ENCODE measurements around the gene FBXL17.
"Not testable (repeated sequence)": the region's sequence is repeated elsewhere in the genome, so short reads cannot be mapped to it uniquely, and the experiment has no call there.

FBXL17 gene

GRCh38 chr5:108415726-108416125, 33.8 kb upstream of the FBXL17 start:
- no peaks in the 10 kb centered on the region for H3K36me3 ChIP-seq (ENCODE audit: insufficient read depth, low read length)
- DNase-seq (no peak), ATAC-seq (ENCODE audit: insufficient read depth, low read depth) (no peak)
- H3K4me1 ChIP-seq (ENCODE audit: insufficient read depth, low read length): no peaks in the 10 kb centered on the region
- no peak overlapping the region for H3K27ac ChIP-seq (ENCODE audit: low read length)
- TF ChIP-seq CTCF (IDR thresholded peaks at IDR 0.05; ENCODE audit: borderline replicate concordance, extremely low read depth, low read length, poor library complexity, severe bottlenecking) (no peak), EZH2 (IDR thresholded peaks at IDR 0.05; ENCODE audit: borderline replicate concordance, low read depth, low read length, severe bottlenecking) (no peak)
- no peaks in the 10 kb centered on the region for H3K27me3 ChIP-seq (ENCODE audit: insufficient read depth, low read length, poor library complexity)
- no peaks in the 10 kb centered on the region for H3K9me3 ChIP-seq (ENCODE audit: insufficient read depth, low read length, severe bottlenecking)
- no peaks in the 10 kb centered on the region for H4K20me1 ChIP-seq (ENCODE audit: insufficient read depth, low read length)
- H3K4me3 ChIP-seq (ENCODE audit: low read depth in 1 of 2, low read length in 2 of 2): no peak overlapping the region
- no peaks in the 10 kb centered on the region for H3K79me2 ChIP-seq (ENCODE audit: insufficient read depth, low read length)
- H2AFZ ChIP-seq (ENCODE audit: low read depth, low read length): no peak overlapping the region
- no peak overlapping the region for H3K4me2 ChIP-seq (ENCODE audit: insufficient read depth, low read length)
- H3K9ac ChIP-seq (ENCODE audit: low read depth, low read length): no peak overlapping the region

- ATAC-seq (ENCODE audit: insufficient read depth, low read depth) (no peak), DNase-seq (no peak)
- Histone ChIP-seq H3K4me1 (ENCODE audit: insufficient read depth, low read length) (no peaks in the 10 kb centered on the region), H3K4me3 (ENCODE audit: low read depth in 1 of 2, low read length in 2 of 2) (no peak overlapping the region), H2AFZ (ENCODE audit: low read depth, low read length) (no peak overlapping the region), H3K9ac (ENCODE audit: low read depth, low read length) (no peak overlapping the region), H3K4me2 (ENCODE audit: insufficient read depth, low read length) (no peak overlapping the region), H3K9me3 (ENCODE audit: insufficient read depth, low read length, severe bottlenecking) (no peaks in the 10 kb centered on the region), H3K27ac (ENCODE audit: low read length) (no peak overlapping the region), H3K27me3 (ENCODE audit: insufficient read depth, low read length, poor library complexity) (no peaks in the 10 kb centered on the region), H4K20me1 (ENCODE audit: insufficient read depth, low read length) (no peaks in the 10 kb centered on the region), H3K36me3 (ENCODE audit: insufficient read depth, low read length) (no peaks in the 10 kb centered on the region), H3K79me2 (ENCODE audit: insufficient read depth, low read length) (no peaks in the 10 kb centered on the region)
- TF ChIP-seq CTCF (IDR thresholded peaks at IDR 0.05; ENCODE audit: borderline replicate concordance, extremely low read depth, low read length, poor library complexity, severe bottlenecking) (no peak), EZH2 (IDR thresholded peaks at IDR 0.05; ENCODE audit: borderline replicate concordance, low read depth, low read length, severe bottlenecking) (no peak)
Observed at GRCh38 chr5:108409786-108410185, 27.9 kb upstream of the FBXL17 start.

- not testable (repeated sequence) for H3K27me3 ChIP-seq (ENCODE audit: insufficient read depth, low read length, poor library complexity); ATAC-seq (ENCODE audit: insufficient read depth, low read depth); H3K36me3 ChIP-seq (ENCODE audit: insufficient read depth, low read length); DNase-seq; H4K20me1 ChIP-seq (ENCODE audit: insufficient read depth, low read length); H3K27ac ChIP-seq (ENCODE audit: low read length); H2AFZ ChIP-seq (ENCODE audit: low read depth, low read length); H3K4me1 ChIP-seq (ENCODE audit: insufficient read depth, low read length); H3K79me2 ChIP-seq (ENCODE audit: insufficient read depth, low read length); H3K4me3 ChIP-seq (ENCODE audit: low read depth in 1 of 2, low read length in 2 of 2); H3K4me2 ChIP-seq (ENCODE audit: insufficient read depth, low read length); H3K9ac ChIP-seq (ENCODE audit: low read depth, low read length); H3K9me3 ChIP-seq (ENCODE audit: insufficient read depth, low read length, severe bottlenecking)
Observed at GRCh38 chr5:108405201-108405600, 23.3 kb upstream of the FBXL17 start.

- H3K4me1 ChIP-seq (ENCODE audit: insufficient read depth, low read length): no peaks in the 10 kb centered on the region
- H2AFZ ChIP-seq (ENCODE audit: low read depth, low read length): no peak overlapping the region
- H3K9me3 ChIP-seq (ENCODE audit: insufficient read depth, low read length, severe bottlenecking): peaks cover 3% of the 10 kb centered on the region
- no peaks in the 10 kb centered on the region for H3K79me2 ChIP-seq (ENCODE audit: insufficient read depth, low read length)
- H3K36me3 ChIP-seq (ENCODE audit: insufficient read depth, low read length): no peaks in the 10 kb centered on the region
- DNase-seq (no peak), ATAC-seq (ENCODE audit: insufficient read depth, low read depth) (no peak)
- H4K20me1 ChIP-seq (ENCODE audit: insufficient read depth, low read length): no peaks in the 10 kb centered on the region
- no peak overlapping the region for H3K27ac ChIP-seq (ENCODE audit: low read length)
- H3K4me3 ChIP-seq (ENCODE audit: low read depth in 1 of 2, low read length in 2 of 2): no peak overlapping the region
- H3K27me3 ChIP-seq (ENCODE audit: insufficient read depth, low read length, poor library complexity): no peaks in the 10 kb centered on the region
- no peak overlapping the region for H3K4me2 ChIP-seq (ENCODE audit: insufficient read depth, low read length)
- H3K9ac ChIP-seq (ENCODE audit: low read depth, low read length): no peak overlapping the region
- TF ChIP-seq CTCF (IDR thresholded peaks at IDR 0.05; ENCODE audit: borderline replicate concordance, extremely low read depth, low read length, poor library complexity, severe bottlenecking) (no peak), EZH2 (IDR thresholded peaks at IDR 0.05; ENCODE audit: borderline replicate concordance, low read depth, low read length, severe bottlenecking) (no peak)
Observed at GRCh38 chr5:108398964-108399363, 17.1 kb upstream of the FBXL17 start.

- H3K36me3 ChIP-seq (ENCODE audit: insufficient read depth, low read length); H3K4me3 ChIP-seq (ENCODE audit: low read depth in 1 of 2, low read length in 2 of 2); H3K4me1 ChIP-seq (ENCODE audit: insufficient read depth, low read length); H3K9ac ChIP-seq (ENCODE audit: low read depth, low read length); DNase-seq; H3K9me3 ChIP-seq (ENCODE audit: insufficient read depth, low read length, severe bottlenecking); H3K79me2 ChIP-seq (ENCODE audit: insufficient read depth, low read length); ATAC-seq (ENCODE audit: insufficient read depth, low read depth); H3K4me2 ChIP-seq (ENCODE audit: insufficient read depth, low read length); H3K27me3 ChIP-seq (ENCODE audit: insufficient read depth, low read length, poor library complexity); H4K20me1 ChIP-seq (ENCODE audit: insufficient read depth, low read length); H3K27ac ChIP-seq (ENCODE audit: low read length); H2AFZ ChIP-seq (ENCODE audit: low read depth, low read length): not testable (repeated sequence)
Observed at GRCh38 chr5:108396837-108397236, 14.9 kb upstream of the FBXL17 start.

Measured in DND-41 (cell line).